SU-DHL-6 (cell line): ENCODE results near the gene PDE4B.

Source experiments
- CTCF ChIP-seq: fragments of 200-600 bp; sonication (generic); IDR thresholded peaks from one replicate; pipeline ENCODE4 v1.5.1; 2017; ENCODE audit warnings: antibody characterized with exemption, mild to moderate bottlenecking, low read length, moderate library complexity; ENCODE audit not compliant: insufficient read depth, poor library complexity, severe bottlenecking
- EZH2phosphoT487 ChIP-seq: fragments of 200-600 bp; sonication (generic), shearing (Covaris generic); conservative IDR thresholded peaks from 2 replicates; pipeline ENCODE4 v1.6.1; 2018; ENCODE audit warnings: mild to moderate bottlenecking, antibody characterized with exemption, low read length, moderate library complexity, mixed read lengths

GRCh38 chr1:65757531-65757930 is 35.2 kb upstream of the PDE4B start:
- TF ChIP-seq CTCF (no peak), EZH2phosphoT487 (no peak)
